Common myeloid progenitor, CD34-positive (primary cell): ENCODE data around the gene DCP1A. TPM values are rescaled to one million over a fixed set of nuclear protein-coding genes. Genes with fewer than 3 reads are reported as not detected.

Source experiments
- CTCF ChIA-PET: fragments of 350-600 bp; sonication (Branson Sonifier 250); formaldehyde crosslinking; loops from one replicate; lab custom pipeline; 2021; ENCODE audit warnings: antibody characterized with exemption; lab: Charles Lee
- POLR2A ChIA-PET: fragments of 350-600 bp; sonication (Branson Sonifier 250); formaldehyde crosslinking; loops from one replicate; lab custom pipeline; 2021; ENCODE audit warnings: antibody characterized with exemption; lab: Charles Lee
- DNase-seq, 3 donors: peaks; one replicate each; pipeline versions ENCODE4 v3.0.0 to v3.0.0-alpha.2; 2013
- H3K27ac ChIP-seq, 2 experiments: 1 replicate in 1 of 2; 2 replicates in 1 of 2; pipeline ENCODE4 v1.7.0; 2013; ENCODE audit warnings: inconsistent platforms in 2 of 2, low read length in 2 of 2, mild to moderate bottlenecking in 2 of 2, low read depth in 1 of 2, moderate library complexity in 1 of 2; ENCODE audit not compliant: severe bottlenecking in 2 of 2, insufficient read depth in 1 of 2, poor library complexity in 1 of 2
- H3K27me3 ChIP-seq, 5 experiments: replicated peaks in 2 of 5; 1 replicate in 3 of 5; 2 replicates in 2 of 5; pipeline versions ENCODE4 v1.6.1 to v1.7.0; 2013; ENCODE audit warnings: low read length in 4 of 5, mild to moderate bottlenecking in 2 of 5, moderate library complexity in 2 of 5, inconsistent platforms in 1 of 5; ENCODE audit not compliant: insufficient read depth in 5 of 5, control insufficient read depth in 4 of 5
- H3K36me3 ChIP-seq, 4 experiments: 1 replicate in 2 of 4; 2 replicates in 2 of 4; pipeline versions ENCODE4 v1.6.1 to v1.7.0; 2013; ENCODE audit warnings: low read length in 3 of 4, control low read depth in 1 of 4, mild to moderate bottlenecking in 1 of 4; ENCODE audit not compliant: control insufficient read depth in 4 of 4, insufficient read depth in 4 of 4
- H3K4me1 ChIP-seq, 4 experiments: 1 replicate in 3 of 4; 2 replicates in 1 of 4; pipeline versions ENCODE4 v1.6.1 to v1.7.1; 2013; ENCODE audit warnings: low read length in 3 of 4, mild to moderate bottlenecking in 3 of 4, control low read depth in 1 of 4, inconsistent platforms in 1 of 4, moderate library complexity in 1 of 4; ENCODE audit not compliant: control insufficient read depth in 4 of 4, insufficient read depth in 4 of 4; ENCODE audit errors: control extremely low read depth in 1 of 4
- H3K4me3 ChIP-seq, 7 experiments: 1 replicate in 4 of 7; 2 replicates in 3 of 7; pipeline versions ENCODE4 v1.5.1 to v1.7.0; 2013; ENCODE audit warnings: mild to moderate bottlenecking in 7 of 7, low read length in 6 of 7, moderate library complexity in 6 of 7, inconsistent platforms in 2 of 7, low read depth in 2 of 7, control low read depth in 1 of 7; ENCODE audit not compliant: insufficient read depth in 4 of 7, control insufficient read depth in 1 of 7; ENCODE audit errors: extremely low read depth in 1 of 7
- H3K9me3 ChIP-seq, 5 experiments: 1 replicate in 4 of 5; 2 replicates in 1 of 5; pipeline versions ENCODE4 v1.6.1 to v1.7.1; 2013; ENCODE audit warnings: low read length in 4 of 5, mild to moderate bottlenecking in 2 of 5, inconsistent platforms in 1 of 5, low read depth in 1 of 5, moderate library complexity in 1 of 5; ENCODE audit not compliant: control insufficient read depth in 4 of 5, insufficient read depth in 2 of 5; ENCODE audit errors: control extremely low read depth in 1 of 5
- WGBS: methylation state at CpG from one replicate; pipeline ENCODE4 v1.1.5; 2013; ENCODE audit not compliant: insufficient coverage; 5-methylcytosine and 5-hydroxymethylcytosine counted together
- polyA plus RNA-seq: library from polyadenylated mRNA; unstranded; fragments of 120-200 nt; gene quantifications from one replicate; pipeline ENCODE4 v1.2.1, GENCODE V29; 2013

Gene DCP1A
- polyA plus RNA-seq = 20.0 TPM

- Histone ChIP-seq H3K4me1 (peaks cover 2 to 35% (median 23%) of the 10 kb centered on the region in 4 experiments), H3K27ac (peak within 1 kb of the TSS; percentile 92 to 96), H3K36me3 (peaks cover 1 to 13% (median 6%) of the 10 kb centered on the region in 4 experiments), H3K27me3 (no peaks in the 10 kb centered on the region), H3K9me3 (no peaks in the 10 kb centered on the region), H3K4me3 (peak within 1 kb of the TSS; percentile 72 to 100 (median 97))
- under 1% methylated on average over 52 of the region's 61 CpGs for WGBS
- peak; percentile 97 to 99 (median 99) for DNase-seq
- ChIA-PET CTCF (interaction anchor here (0.9 to 1.6 kb wide), 3 partner anchors 9 to 44 kb away, joined by 3 to 4 read pairs (median 4); no protein-coding TSS in a partner anchor), POLR2A (interaction anchor here (0.6 to 0.9 kb wide), 2 partner anchors 8 to 816 kb away, joined by 3 to 4 read pairs; no protein-coding TSS in a partner anchor)
These were observed at the start of gene DCP1A for GRCh38 chr3:53347261-53348064. DCP1A (minus strand) TSS chr3:53347543; CDS start chr3:53347517, 26 bp downstream.

- Histone ChIP-seq H3K4me1 (no peaks in the 10 kb centered on the region), H3K9me3 (peaks cover 0 to 2% (median 0%) of the 10 kb centered on the region in 5 experiments), H3K36me3 (no peaks in the 10 kb centered on the region), H3K4me3 (no peak overlapping the region), H3K27me3 (peaks cover 0 to 2% (median 0%) of the 10 kb centered on the region in 5 experiments), H3K27ac (no peak overlapping the region)
- DNase-seq = no peak
- 99% methylated on average over 6 of the region's 6 CpGs for WGBS
- ChIA-PET CTCF (interaction anchor here (0.6 kb wide), 1 partner anchor 72 kb away, joined by 3 read pairs; no protein-coding TSS in a partner anchor), POLR2A (no interaction called here)
These were observed 37.4 kb upstream of the DCP1A start for GRCh38 chr3:53384465-53385423.

- no peak overlapping the region for H3K4me3 ChIP-seq
- DNase-seq = no peak
- POLR2A ChIA-PET = no interaction called here
- WGBS = 94% methylated on average over 4 of the region's 4 CpGs
- H3K4me1 ChIP-seq = no peaks in the 10 kb centered on the region
- peaks cover 0 to 2% (median 0%) of the 10 kb centered on the region in 5 experiments for H3K27me3 ChIP-seq
- H3K27ac ChIP-seq = no peak overlapping the region
- CTCF ChIA-PET = interaction anchor here (1.1 kb wide), 1 partner anchor 291 kb away, joined by 3 read pairs; no protein-coding TSS in a partner anchor
- H3K36me3 ChIP-seq = no peaks in the 10 kb centered on the region
- H3K9me3 ChIP-seq = peaks cover 0 to 2% (median 0%) of the 10 kb centered on the region in 5 experiments
These were observed 34.8 kb upstream of the DCP1A start for GRCh38 chr3:53382106-53382505.

DNA sequence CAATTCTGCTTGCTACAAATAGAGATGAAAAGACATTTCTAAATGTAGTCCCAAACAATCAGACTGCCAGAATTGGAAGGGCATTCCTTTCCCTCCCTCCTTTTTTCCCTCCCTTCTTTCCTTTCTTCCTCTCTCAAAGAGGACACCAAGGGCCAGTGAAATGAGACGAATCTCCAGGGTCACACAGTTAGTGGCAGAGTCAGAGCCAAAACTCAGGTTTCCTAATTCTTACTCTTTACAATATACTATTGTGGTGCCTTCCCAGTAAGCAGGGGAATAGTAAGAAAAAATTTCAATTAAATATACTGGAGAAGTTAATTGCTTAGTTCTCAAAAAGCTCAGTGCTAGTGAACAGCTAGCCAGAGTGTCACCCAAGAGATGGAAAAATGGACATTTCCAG is 33.0 kb upstream of the DCP1A start:
- Histone ChIP-seq H3K36me3 (no peaks in the 10 kb centered on the region), H3K9me3 (peaks cover 0 to 2% (median 0%) of the 10 kb centered on the region in 5 experiments), H3K4me1 (no peaks in the 10 kb centered on the region), H3K27me3 (peaks cover 0 to 2% (median 0%) of the 10 kb centered on the region in 5 experiments), H3K4me3 (no peak overlapping the region), H3K27ac (no peak overlapping the region)
- no CpG with 5 or more reads among the region's 1 CpG for WGBS
- CTCF ChIA-PET = interaction anchor here (1.1 to 1.3 kb wide), 2 partner anchors 9 to 329 kb away, joined by 3 to 5 read pairs; no protein-coding TSS in a partner anchor
- POLR2A ChIA-PET = no interaction called here
- no peak for DNase-seq

GRCh38 chr3:53379898-53380297 is 32.6 kb upstream of the DCP1A start:
- Histone ChIP-seq H3K4me1 (no peaks in the 10 kb centered on the region), H3K27ac (no peak overlapping the region), H3K4me3 (no peak overlapping the region), H3K27me3 (peaks cover 0 to 2% (median 0%) of the 10 kb centered on the region in 5 experiments), H3K36me3 (no peaks in the 10 kb centered on the region), H3K9me3 (peaks cover 0 to 2% (median 0%) of the 10 kb centered on the region in 5 experiments)
- no peak for DNase-seq
- ChIA-PET CTCF (interaction anchor here (1.3 kb wide), 1 partner anchor 330 kb away, joined by 5 read pairs; no protein-coding TSS in a partner anchor), POLR2A (no interaction called here)
- 100% methylated on average over 1 of the region's 1 CpG for WGBS

DNA sequence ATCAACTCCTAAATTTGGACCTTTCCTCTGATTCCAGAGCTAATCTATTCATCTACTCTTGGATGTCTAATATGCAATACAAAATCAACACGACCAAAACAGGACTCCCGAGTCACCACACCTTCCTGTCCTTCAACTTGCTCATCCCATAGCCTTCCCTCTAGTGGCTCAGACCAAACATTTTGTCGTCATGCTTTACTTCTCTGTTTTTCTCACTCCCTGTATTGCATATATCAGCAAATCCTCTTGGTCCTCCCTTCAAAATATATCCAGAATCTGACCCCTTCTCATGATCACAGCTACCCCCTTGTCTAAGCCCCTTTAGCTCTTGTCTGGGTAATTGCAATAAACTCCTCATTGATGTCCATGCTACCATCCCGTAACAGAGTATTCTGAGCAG is 30.5 kb upstream of the DCP1A start:
- Histone ChIP-seq H3K9me3 (peaks cover 0 to under 1% (median 0%) of the 10 kb centered on the region in 5 experiments), H3K27me3 (peaks cover 0 to 2% (median 0%) of the 10 kb centered on the region in 5 experiments), H3K4me1 (no peaks in the 10 kb centered on the region), H3K36me3 (no peaks in the 10 kb centered on the region), H3K4me3 (no peak overlapping the region), H3K27ac (no peak overlapping the region)
- ChIA-PET POLR2A (no interaction called here), CTCF (interaction anchor here (0.9 to 2.2 kb wide), 4 partner anchors 36 to 373 kb away, joined by 3 to 7 read pairs (median 4); no protein-coding TSS in a partner anchor)
- WGBS = 50% methylated on average over 3 of the region's 4 CpGs
- DNase-seq = peak in 2 of 3 donors; percentile 9 to 14
